Measurements from ENCODE around the gene SERAC1.

Gene SERAC1

DNA sequence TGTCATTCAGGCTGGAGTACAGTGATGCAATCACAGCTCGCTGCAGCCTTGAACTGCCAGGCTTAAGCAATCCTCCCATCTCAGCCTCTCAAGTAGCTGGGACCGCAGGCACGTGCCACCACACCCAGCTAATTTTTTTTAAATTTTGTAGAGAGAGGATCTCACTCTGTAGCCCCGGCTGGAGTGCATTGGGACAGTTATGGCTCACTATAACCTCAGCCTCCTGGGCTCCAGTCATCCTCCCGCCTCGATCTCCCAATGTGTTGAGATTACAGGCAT lies 86.5 kb downstream of the SERAC1 start:
- DNase-seq, result no peak
- H3K23ac ChIP-seq (ENCODE audit: low read length), result no peak overlapping the region
- H3K27me3 ChIP-seq (ENCODE audit: insufficient read depth, low read length, poor library complexity), result no peaks in the 10 kb centered on the region
- no peak overlapping the region for H3K27ac ChIP-seq (ENCODE audit: low read depth, low read length)
- no peak overlapping the region for H3K56ac ChIP-seq (ENCODE audit: low read length)
- H3K79me1 ChIP-seq (ENCODE audit: low read length), result no peaks in the 10 kb centered on the region
- H3K4ac ChIP-seq (ENCODE audit: low read depth, low read length), result no peak overlapping the region
- no CpG with 5 or more reads among the region's 6 CpGs for WGBS (ENCODE audit: extremely low coverage, insufficient coverage, low lambda C conversion rate)
- no peak overlapping the region for H4K8ac ChIP-seq (ENCODE audit: low read depth, low read length)
- no peak overlapping the region for H3K9ac ChIP-seq (ENCODE audit: low read length)
- no peak overlapping the region for H3K4me3 ChIP-seq (ENCODE audit: low read length)
- H3K79me2 ChIP-seq (ENCODE audit: control insufficient read depth, insufficient read depth, low read length), result no peaks in the 10 kb centered on the region
- no peak overlapping the region for H2BK5ac ChIP-seq (ENCODE audit: low read length)
- H3K18ac ChIP-seq (ENCODE audit: low read length), result no peak overlapping the region
- H2BK15ac ChIP-seq (replicated peaks; ENCODE audit: low read depth), result no peak overlapping the region
- H4K5ac ChIP-seq (ENCODE audit: low read length), result no peak overlapping the region
- H2AK5ac ChIP-seq (ENCODE audit: low read length), result no peak overlapping the region
- H3K36me3 ChIP-seq (ENCODE audit: control insufficient read depth, insufficient read depth, low read length), result peaks cover 2% of the 10 kb centered on the region
- H3K4me1 ChIP-seq (ENCODE audit: control insufficient read depth, low read depth, low read length), result no peaks in the 10 kb centered on the region
- no peak overlapping the region for H2BK120ac ChIP-seq (ENCODE audit: low read depth, low read length)
- no peak overlapping the region for H3K4me2 ChIP-seq (ENCODE audit: low read length)

GRCh38 chr6:158080849-158081656 lies 87.0 kb downstream of the SERAC1 start:
- Histone ChIP-seq H2BK15ac (replicated peaks; ENCODE audit: low read depth) (no peak overlapping the region), H2BK5ac (ENCODE audit: low read length) (no peak overlapping the region), H4K5ac (ENCODE audit: low read length) (no peak overlapping the region), H4K8ac (ENCODE audit: low read depth, low read length) (no peak overlapping the region), H3K4me1 (ENCODE audit: control insufficient read depth, low read depth, low read length) (no peaks in the 10 kb centered on the region), H3K18ac (ENCODE audit: low read length) (no peak overlapping the region), H2AK5ac (ENCODE audit: low read length) (no peak overlapping the region), H3K79me2 (ENCODE audit: control insufficient read depth, insufficient read depth, low read length) (no peaks in the 10 kb centered on the region), H3K36me3 (ENCODE audit: control insufficient read depth, insufficient read depth, low read length) (peaks cover 2% of the 10 kb centered on the region), H3K9ac (ENCODE audit: low read length) (no peak overlapping the region), H3K27ac (ENCODE audit: low read depth, low read length) (no peak overlapping the region), H3K4me3 (ENCODE audit: low read length) (no peak overlapping the region), H3K27me3 (ENCODE audit: insufficient read depth, low read length, poor library complexity) (no peaks in the 10 kb centered on the region), H3K4me2 (ENCODE audit: low read length) (no peak overlapping the region), H3K56ac (ENCODE audit: low read length) (no peak overlapping the region), H3K23ac (ENCODE audit: low read length) (no peak overlapping the region), H3K4ac (ENCODE audit: low read depth, low read length) (no peak overlapping the region), H2BK120ac (ENCODE audit: low read depth, low read length) (no peak overlapping the region), H3K79me1 (ENCODE audit: low read length) (no peaks in the 10 kb centered on the region)
- no peak for DNase-seq
- WGBS (ENCODE audit: extremely low coverage, insufficient coverage, low lambda C conversion rate), result no CpG with 5 or more reads among the region's 18 CpGs

DNA sequence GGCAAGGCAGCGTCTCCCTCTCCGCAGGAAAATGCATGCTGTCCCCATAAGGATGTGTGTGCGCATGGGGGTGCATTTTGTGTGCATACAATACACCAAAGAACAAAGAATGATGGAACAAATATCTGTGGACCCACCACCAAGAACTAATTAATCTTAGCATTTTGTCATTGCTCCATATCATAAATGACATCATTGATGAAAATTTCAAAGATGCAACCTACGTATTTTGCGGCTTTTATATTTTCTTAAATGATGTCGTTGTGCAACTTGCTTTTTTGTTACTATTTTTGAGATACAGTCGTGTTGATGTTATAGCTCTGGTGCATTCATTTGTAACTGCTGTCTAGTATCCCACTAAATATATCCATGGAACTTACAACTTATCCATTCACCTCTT lies 89.7 kb downstream of the SERAC1 start:
- Histone ChIP-seq H3K9ac (ENCODE audit: low read length) (no peak overlapping the region), H3K79me1 (ENCODE audit: low read length) (no peaks in the 10 kb centered on the region), H2BK120ac (ENCODE audit: low read depth, low read length) (no peak overlapping the region), H3K4me1 (ENCODE audit: control insufficient read depth, low read depth, low read length) (no peaks in the 10 kb centered on the region), H3K4me3 (ENCODE audit: low read length) (no peak overlapping the region), H3K56ac (ENCODE audit: low read length) (no peak overlapping the region), H3K79me2 (ENCODE audit: control insufficient read depth, insufficient read depth, low read length) (no peaks in the 10 kb centered on the region), H3K23ac (ENCODE audit: low read length) (no peak overlapping the region), H3K36me3 (ENCODE audit: control insufficient read depth, insufficient read depth, low read length) (peaks cover 2% of the 10 kb centered on the region), H4K5ac (ENCODE audit: low read length) (no peak overlapping the region), H2AK5ac (ENCODE audit: low read length) (no peak overlapping the region), H3K27me3 (ENCODE audit: insufficient read depth, low read length, poor library complexity) (no peaks in the 10 kb centered on the region), H2BK15ac (replicated peaks; ENCODE audit: low read depth) (no peak overlapping the region), H3K4ac (ENCODE audit: low read depth, low read length) (no peak overlapping the region), H3K4me2 (ENCODE audit: low read length) (no peak overlapping the region), H2BK5ac (ENCODE audit: low read length) (no peak overlapping the region), H4K8ac (ENCODE audit: low read depth, low read length) (no peak overlapping the region), H3K18ac (ENCODE audit: low read length) (no peak overlapping the region), H3K27ac (ENCODE audit: low read depth, low read length) (no peak overlapping the region)
- WGBS (ENCODE audit: extremely low coverage, insufficient coverage, low lambda C conversion rate), result no CpG with 5 or more reads among the region's 7 CpGs
- no peak for DNase-seq

DNA sequence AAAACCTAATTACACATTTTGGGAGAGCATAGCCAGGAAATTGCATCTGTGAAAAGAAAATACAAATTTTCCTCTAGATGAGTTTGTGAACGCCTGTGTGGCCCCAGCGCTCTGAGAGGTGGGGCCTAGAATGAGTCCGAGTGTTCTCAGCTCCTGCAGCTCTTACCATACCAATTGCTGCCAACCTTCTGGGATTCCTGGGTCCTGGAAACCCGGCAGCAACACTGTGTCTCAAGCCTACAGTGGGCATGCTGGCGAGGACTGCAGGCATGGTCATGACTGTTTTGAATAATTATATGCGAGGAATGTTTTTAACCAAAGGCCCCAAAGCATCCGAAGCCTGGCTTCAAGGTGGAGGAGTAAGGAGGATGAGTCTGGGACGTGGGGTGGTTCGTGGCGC lies 90.4 kb downstream of the SERAC1 start:
- no peak for DNase-seq
- no CpG with 5 or more reads among the region's 10 CpGs for WGBS (ENCODE audit: extremely low coverage, insufficient coverage, low lambda C conversion rate)
- Histone ChIP-seq H3K4ac (ENCODE audit: low read depth, low read length) (no peak overlapping the region), H2BK5ac (ENCODE audit: low read length) (no peak overlapping the region), H3K27ac (ENCODE audit: low read depth, low read length) (no peak overlapping the region), H3K4me1 (ENCODE audit: control insufficient read depth, low read depth, low read length) (no peaks in the 10 kb centered on the region), H4K5ac (ENCODE audit: low read length) (no peak overlapping the region), H2BK120ac (ENCODE audit: low read depth, low read length) (no peak overlapping the region), H3K79me1 (ENCODE audit: low read length) (no peaks in the 10 kb centered on the region), H3K4me2 (ENCODE audit: low read length) (no peak overlapping the region), H3K56ac (ENCODE audit: low read length) (no peak overlapping the region), H3K23ac (ENCODE audit: low read length) (no peak overlapping the region), H3K36me3 (ENCODE audit: control insufficient read depth, insufficient read depth, low read length) (peaks cover 2% of the 10 kb centered on the region), H2BK15ac (replicated peaks; ENCODE audit: low read depth) (no peak overlapping the region), H3K18ac (ENCODE audit: low read length) (no peak overlapping the region), H3K79me2 (ENCODE audit: control insufficient read depth, insufficient read depth, low read length) (no peaks in the 10 kb centered on the region), H3K9ac (ENCODE audit: low read length) (no peak overlapping the region), H4K8ac (ENCODE audit: low read depth, low read length) (no peak overlapping the region), H3K4me3 (ENCODE audit: low read length) (no peak overlapping the region), H2AK5ac (ENCODE audit: low read length) (no peak overlapping the region), H3K27me3 (ENCODE audit: insufficient read depth, low read length, poor library complexity) (no peaks in the 10 kb centered on the region)

- Histone ChIP-seq H3K18ac (ENCODE audit: low read length) (no peak overlapping the region), H3K4me3 (ENCODE audit: low read length) (no peak overlapping the region), H3K4me2 (ENCODE audit: low read length) (no peak overlapping the region), H3K79me1 (ENCODE audit: low read length) (no peaks in the 10 kb centered on the region), H2AK5ac (ENCODE audit: low read length) (no peak overlapping the region), H2BK5ac (ENCODE audit: low read length) (no peak overlapping the region), H4K8ac (ENCODE audit: low read depth, low read length) (no peak overlapping the region), H2BK15ac (replicated peaks; ENCODE audit: low read depth) (no peak overlapping the region), H3K9ac (ENCODE audit: low read length) (no peak overlapping the region), H2BK120ac (ENCODE audit: low read depth, low read length) (no peak overlapping the region), H4K5ac (ENCODE audit: low read length) (no peak overlapping the region), H3K27me3 (ENCODE audit: insufficient read depth, low read length, poor library complexity) (no peaks in the 10 kb centered on the region), H3K4me1 (ENCODE audit: control insufficient read depth, low read depth, low read length) (no peaks in the 10 kb centered on the region), H3K56ac (ENCODE audit: low read length) (no peak overlapping the region), H3K27ac (ENCODE audit: low read depth, low read length) (no peak overlapping the region), H3K79me2 (ENCODE audit: control insufficient read depth, insufficient read depth, low read length) (no peaks in the 10 kb centered on the region), H3K4ac (ENCODE audit: low read depth, low read length) (no peak overlapping the region), H3K36me3 (ENCODE audit: control insufficient read depth, insufficient read depth, low read length) (peaks cover 2% of the 10 kb centered on the region), H3K23ac (ENCODE audit: low read length) (no peak overlapping the region)
- no CpG with 5 or more reads among the region's 18 CpGs for WGBS (ENCODE audit: extremely low coverage, insufficient coverage, low lambda C conversion rate)
- DNase-seq, result no peak
These were observed 91.5 kb downstream of the SERAC1 start for GRCh38 chr6:158076548-158076947.

GRCh38 chr6:158073776-158074175 lies 94.3 kb downstream of the SERAC1 start:
- Histone ChIP-seq H3K4me1 (ENCODE audit: control insufficient read depth, low read depth, low read length) (no peaks in the 10 kb centered on the region), H3K4ac (ENCODE audit: low read depth, low read length) (no peak overlapping the region), H2BK15ac (replicated peaks; ENCODE audit: low read depth) (no peak overlapping the region), H3K27ac (ENCODE audit: low read depth, low read length) (no peak overlapping the region), H3K79me2 (ENCODE audit: control insufficient read depth, insufficient read depth, low read length) (no peaks in the 10 kb centered on the region), H4K5ac (ENCODE audit: low read length) (no peak overlapping the region), H3K4me2 (ENCODE audit: low read length) (no peak overlapping the region), H2BK5ac (ENCODE audit: low read length) (no peak overlapping the region), H3K4me3 (ENCODE audit: low read length) (no peak overlapping the region), H3K23ac (ENCODE audit: low read length) (no peak overlapping the region), H2AK5ac (ENCODE audit: low read length) (no peak overlapping the region), H3K9ac (ENCODE audit: low read length) (no peak overlapping the region), H3K27me3 (ENCODE audit: insufficient read depth, low read length, poor library complexity) (no peaks in the 10 kb centered on the region), H3K56ac (ENCODE audit: low read length) (no peak overlapping the region), H3K36me3 (ENCODE audit: control insufficient read depth, insufficient read depth, low read length) (peaks cover 4% of the 10 kb centered on the region), H3K79me1 (ENCODE audit: low read length) (no peaks in the 10 kb centered on the region), H3K18ac (ENCODE audit: low read length) (no peak overlapping the region), H4K8ac (ENCODE audit: low read depth, low read length) (no peak overlapping the region), H2BK120ac (ENCODE audit: low read depth, low read length) (no peak overlapping the region)
- no peak for DNase-seq
- no CpG with 5 or more reads among the region's 3 CpGs for WGBS (ENCODE audit: extremely low coverage, insufficient coverage, low lambda C conversion rate)

Data from mesendoderm (in vitro differentiated cells).